ENCODE measurements around the gene ANKIB1.
"Not testable (repeated sequence)": the region's sequence is repeated elsewhere in the genome, so short reads cannot be mapped to it uniquely, and the experiment has no call there.

Gene ANKIB1, protein sequence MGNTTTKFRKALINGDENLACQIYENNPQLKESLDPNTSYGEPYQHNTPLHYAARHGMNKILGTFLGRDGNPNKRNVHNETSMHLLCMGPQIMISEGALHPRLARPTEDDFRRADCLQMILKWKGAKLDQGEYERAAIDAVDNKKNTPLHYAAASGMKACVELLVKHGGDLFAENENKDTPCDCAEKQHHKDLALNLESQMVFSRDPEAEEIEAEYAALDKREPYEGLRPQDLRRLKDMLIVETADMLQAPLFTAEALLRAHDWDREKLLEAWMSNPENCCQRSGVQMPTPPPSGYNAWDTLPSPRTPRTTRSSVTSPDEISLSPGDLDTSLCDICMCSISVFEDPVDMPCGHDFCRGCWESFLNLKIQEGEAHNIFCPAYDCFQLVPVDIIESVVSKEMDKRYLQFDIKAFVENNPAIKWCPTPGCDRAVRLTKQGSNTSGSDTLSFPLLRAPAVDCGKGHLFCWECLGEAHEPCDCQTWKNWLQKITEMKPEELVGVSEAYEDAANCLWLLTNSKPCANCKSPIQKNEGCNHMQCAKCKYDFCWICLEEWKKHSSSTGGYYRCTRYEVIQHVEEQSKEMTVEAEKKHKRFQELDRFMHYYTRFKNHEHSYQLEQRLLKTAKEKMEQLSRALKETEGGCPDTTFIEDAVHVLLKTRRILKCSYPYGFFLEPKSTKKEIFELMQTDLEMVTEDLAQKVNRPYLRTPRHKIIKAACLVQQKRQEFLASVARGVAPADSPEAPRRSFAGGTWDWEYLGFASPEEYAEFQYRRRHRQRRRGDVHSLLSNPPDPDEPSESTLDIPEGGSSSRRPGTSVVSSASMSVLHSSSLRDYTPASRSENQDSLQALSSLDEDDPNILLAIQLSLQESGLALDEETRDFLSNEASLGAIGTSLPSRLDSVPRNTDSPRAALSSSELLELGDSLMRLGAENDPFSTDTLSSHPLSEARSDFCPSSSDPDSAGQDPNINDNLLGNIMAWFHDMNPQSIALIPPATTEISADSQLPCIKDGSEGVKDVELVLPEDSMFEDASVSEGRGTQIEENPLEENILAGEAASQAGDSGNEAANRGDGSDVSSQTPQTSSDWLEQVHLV

DNA sequence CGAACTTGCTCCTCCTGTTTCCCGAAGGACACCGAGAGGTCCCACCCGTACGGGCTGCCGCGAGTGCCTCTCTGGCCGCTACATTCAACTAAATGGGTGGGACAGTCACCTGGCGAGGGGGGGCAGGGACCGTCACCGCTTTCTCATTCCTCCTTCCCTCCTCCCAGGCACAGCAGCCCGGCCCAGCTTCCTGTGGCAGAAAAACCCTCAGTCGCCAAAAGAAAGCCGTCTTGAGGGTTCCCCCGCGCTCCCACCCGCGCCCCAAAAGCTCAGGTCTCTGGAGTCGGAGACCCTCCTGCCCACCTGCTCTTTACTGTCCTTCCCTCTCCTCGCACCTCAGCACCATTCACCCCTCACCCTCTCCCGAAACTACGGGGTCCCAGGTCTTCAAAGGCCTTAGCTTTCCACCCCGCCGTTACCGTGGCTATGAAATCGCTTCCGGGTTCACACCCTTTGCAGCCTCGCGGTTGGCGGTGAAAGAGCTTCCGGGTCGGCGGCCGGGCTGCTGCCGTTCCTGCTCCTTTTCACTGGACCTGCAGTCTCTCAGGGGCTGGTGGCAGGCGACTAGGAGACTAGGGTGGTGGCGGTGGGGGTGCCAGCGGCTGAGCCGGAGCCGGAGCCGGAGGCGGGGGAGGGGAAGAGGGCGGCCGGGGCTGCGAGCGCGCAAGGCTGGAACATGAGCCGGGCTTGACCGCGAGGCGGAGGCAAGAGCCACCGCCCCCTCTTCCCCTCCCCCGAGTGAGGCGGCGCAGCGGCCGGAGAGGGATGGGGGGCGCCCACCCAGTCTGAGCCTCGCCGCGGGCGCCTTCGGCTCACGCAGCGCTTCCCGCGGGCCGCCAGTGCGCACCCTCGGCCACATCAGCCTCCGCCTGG is at the start of gene ANKIB1, which contains the start of gene KRIT1:
Gene ANKIB1, plus strand, starts transcription at position 488 of the 873 bp plus-strand sequence. CDS start 49,005 bp downstream, outside the sequence.
Gene KRIT1, minus strand, starts transcription at position 428 of the 873 bp plus-strand sequence. CDS start 3,779 bp downstream, outside the sequence.
- DNase-seq (ENCODE audit: low read depth), result peak; percentile 80

DNA sequence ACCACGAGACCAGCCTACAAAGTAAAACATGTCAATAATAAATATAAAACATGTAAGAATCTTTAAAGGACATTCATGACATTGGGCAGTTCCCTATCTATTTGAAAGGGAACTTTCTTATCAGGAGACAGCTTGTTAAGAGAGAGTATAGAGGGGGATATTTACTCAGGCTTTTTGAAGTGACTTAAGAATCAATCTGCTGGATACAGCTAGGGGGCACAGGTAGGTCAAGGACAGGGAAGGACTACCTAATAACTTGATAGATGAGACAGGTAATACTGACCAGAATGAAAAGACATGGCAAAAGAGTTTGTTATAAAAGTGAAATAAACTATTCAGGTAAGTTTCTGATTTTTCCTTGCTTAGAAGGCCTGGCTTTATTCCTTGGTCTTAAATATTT is 45.0 kb upstream of the ANKIB1 start:
- no peak for DNase-seq (ENCODE audit: low read depth)

DNA sequence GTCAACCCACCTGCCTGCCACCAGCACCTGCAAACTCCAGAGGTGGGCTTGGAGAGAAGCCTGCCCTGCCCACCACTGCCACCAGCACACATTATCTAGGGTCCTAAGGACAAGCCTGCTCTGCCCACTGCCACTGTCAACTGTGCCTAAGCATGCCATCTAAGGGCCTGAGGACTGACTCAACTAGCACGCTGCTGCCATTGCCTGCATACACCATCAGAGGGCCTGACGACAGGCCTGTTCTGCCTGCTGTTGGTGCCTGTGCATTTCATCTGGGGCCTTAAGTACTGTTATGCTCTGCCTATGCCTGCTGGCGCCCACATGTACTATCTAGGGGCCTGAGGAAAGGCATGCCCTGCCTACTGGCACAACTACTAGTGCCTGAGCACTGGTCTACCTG is 39.8 kb upstream of the ANKIB1 start:
- no peak for DNase-seq (ENCODE audit: low read depth)

GRCh38 chr7:92206672-92207071 is 39.1 kb upstream of the ANKIB1 start:
- no peak for DNase-seq (ENCODE audit: low read depth)

DNA sequence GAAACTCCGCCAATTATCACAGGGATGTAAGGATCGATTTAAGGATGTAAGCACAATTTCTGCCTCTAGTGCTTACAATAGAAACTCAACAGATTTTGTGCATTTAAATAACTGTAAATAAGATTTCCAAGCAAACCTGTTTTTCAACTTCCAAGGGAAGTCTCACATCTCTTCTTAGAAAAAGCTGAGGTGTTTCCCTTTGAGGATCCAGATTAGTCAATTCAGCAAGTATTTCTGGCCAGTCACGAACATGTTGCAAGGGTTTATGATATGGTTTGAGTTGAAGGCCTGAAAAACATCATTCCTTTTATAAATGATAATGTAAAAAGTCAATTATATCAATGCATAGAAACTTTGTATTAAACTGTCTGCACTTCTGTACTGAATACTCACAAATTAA is 24.0 kb upstream of the ANKIB1 start:
- no peak for DNase-seq (ENCODE audit: low read depth)

DNA sequence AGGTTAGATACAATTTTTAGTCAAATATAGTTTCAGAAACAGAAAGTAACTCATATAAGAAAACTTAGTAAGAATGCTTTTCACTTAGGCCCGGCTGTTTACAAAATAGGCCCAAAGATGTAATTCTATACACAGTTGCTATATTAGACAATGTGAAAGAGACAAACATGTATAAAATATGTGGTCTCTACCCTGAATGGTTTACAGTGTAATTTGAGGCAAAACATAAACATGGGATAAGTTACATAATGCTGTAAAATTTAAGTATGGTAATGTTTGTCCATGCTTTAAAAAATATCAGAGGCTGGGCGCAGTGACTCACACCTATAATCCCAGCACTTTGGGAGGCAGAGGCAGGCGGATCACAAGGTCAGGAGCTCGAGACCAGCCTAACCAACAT is 18.8 kb upstream of the ANKIB1 start:
- no peak for DNase-seq (ENCODE audit: low read depth)

DNA sequence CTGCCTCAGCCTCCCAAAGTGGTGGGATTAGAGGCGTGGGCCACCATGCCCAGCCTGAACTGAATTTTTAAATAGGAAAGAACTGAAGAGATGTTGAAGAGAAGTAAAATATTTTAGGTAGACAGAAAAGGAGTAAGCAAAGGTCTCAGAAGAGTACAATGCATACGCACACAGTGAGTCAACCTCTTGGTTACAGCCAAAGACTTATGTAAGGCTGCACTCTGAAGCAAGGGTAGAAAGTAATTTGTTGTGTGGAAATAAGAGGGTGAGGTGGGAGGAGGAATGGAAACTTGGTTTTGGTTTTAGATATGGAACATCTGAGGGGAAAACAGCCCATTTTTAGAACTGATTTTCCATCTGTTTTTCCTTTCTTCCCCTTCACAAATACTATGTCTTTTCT is 17.7 kb upstream of the ANKIB1 start:
- DNase-seq (ENCODE audit: low read depth), result no peak

DNA sequence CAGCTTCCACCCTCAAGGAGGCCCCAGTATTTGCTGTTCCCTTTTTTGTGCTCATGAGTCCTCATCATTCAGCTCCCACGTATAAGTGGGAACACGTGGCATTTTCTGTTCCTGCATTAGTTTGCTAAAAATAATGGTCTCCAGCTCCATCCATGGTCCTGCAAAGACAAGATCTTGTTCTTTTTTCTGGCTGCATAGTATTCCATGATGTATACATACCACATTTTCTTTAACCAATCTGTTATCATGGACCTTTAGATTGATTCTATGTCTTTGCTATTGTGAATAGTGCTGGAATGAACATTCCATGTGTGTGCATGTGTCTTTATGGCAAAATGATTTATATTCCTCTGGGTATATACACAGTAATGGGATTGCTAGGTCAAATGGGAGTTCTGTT is 17.0 kb upstream of the ANKIB1 start:
- no peak for DNase-seq (ENCODE audit: low read depth)

DNA sequence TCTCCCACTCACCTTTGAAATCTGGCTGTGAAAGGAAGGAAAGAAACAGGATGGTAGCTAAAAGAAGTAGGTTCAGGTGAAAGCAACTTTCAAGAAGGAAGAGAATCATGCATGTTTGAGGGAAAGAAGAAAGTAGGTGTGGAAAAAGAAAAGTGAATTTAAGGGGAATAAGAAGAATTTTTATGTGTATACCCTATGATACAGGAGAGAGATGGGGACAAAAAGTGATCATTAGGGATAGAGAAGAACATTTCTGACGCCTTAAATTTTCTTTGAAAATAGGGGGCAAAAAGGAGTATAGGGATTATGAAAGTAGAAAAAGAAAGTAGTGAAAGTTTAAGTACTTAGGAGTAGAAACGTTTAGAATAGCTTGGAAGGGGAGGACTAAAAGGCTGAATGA is 15.2 kb upstream of the ANKIB1 start:
- DNase-seq (ENCODE audit: low read depth), result no peak

GRCh38 chr7:92242972-92243371 is 2.8 kb upstream of the ANKIB1 start:
- no peak for DNase-seq (ENCODE audit: low read depth)

GRCh38 chr7:92244808-92245486 is 827 bp upstream of the ANKIB1 start:
- no peak for DNase-seq (ENCODE audit: low read depth)

DNA sequence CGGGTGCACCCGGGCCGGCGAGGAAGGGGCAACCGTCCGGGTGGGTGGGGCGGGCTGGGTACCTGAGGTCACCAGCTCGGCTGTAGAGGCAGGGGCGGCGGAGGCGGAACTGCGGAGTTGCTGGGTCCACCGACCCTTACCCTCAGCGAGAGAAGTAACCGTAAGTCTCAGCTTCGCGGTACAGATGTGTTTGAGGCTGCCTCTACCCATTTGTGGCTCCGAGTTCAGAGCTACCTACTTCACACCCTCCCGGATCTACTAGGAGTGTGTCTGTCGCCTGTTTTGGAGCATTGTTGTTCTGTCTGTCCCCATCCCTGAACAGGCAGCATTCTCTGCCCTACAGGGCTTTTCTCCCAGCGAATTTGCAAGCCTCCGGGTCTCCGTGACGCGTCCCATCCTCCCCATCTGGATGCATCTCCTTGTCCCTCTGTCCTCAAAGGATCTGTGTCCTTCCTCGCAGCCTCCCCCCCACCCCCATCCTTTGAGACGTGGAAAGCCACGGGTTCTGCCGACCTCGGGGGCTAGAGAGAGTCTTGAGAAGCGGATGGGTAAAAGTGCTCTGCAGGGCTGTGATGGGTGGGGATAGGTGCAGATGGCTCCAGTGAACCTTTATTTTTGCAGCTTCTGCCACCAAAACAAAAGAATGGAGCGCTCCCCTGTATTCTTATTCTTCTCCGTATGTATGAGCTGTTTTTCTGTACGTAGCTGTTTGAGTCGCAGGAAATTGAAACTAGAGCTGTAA is 757 bp downstream of the ANKIB1 start:
- DNase-seq (ENCODE audit: low read depth), result peak; percentile 7

DNA sequence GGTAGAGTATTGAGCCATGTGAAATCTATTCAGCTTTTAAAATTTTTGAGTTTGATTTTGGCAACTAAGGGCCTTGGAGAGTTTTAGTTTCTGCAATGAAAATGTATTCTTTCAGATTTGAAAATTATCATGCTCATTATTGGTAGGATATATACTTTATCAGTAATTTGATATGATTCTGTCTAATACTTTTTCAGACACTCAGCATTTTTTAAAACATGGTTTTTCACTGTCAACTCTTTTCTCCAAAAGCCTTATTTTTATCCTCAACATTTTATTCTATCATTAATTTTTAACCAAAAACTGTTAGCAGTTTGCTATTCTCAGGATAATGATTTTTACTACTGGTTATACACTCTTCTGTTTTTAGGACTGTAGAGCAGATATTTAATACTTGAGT is 4.8 kb downstream of the ANKIB1 start:
- no peak for DNase-seq (ENCODE audit: low read depth)

GRCh38 chr7:92251181-92251580 is 5.4 kb downstream of the ANKIB1 start:
- DNase-seq (ENCODE audit: low read depth), result no peak

GRCh38 chr7:92253251-92253650 is 7.5 kb downstream of the ANKIB1 start:
- no peak for DNase-seq (ENCODE audit: low read depth)

DNA sequence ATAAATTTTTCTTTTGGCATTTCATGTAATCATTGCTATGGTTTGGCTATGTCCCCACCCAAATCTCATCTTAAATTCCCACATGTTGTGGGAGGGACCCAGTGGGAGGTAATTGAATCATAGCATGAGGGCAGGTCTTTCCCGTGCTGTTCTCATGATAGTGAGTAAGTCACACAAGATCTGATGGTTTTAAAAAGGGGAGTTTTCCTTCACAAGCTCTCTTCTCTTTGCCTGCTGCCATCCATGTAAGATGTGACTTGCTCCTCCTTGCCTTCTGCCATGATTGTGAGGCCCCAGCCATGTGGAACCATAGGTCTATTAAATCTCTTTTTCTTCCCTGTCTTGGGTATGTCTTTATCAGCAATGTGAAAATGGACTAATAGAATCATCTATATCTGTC is 9.0 kb downstream of the ANKIB1 start:
- not testable (repeated sequence) for DNase-seq (ENCODE audit: low read depth)

- no peak for DNase-seq (ENCODE audit: low read depth)
Observed at GRCh38 chr7:92255308-92255707, 9.5 kb downstream of the ANKIB1 start.

- no peak for DNase-seq (ENCODE audit: low read depth)
Observed at GRCh38 chr7:92259062-92259461, 13.3 kb downstream of the ANKIB1 start.

GRCh38 chr7:92259610-92260247 is 14.0 kb downstream of the ANKIB1 start:
- DNase-seq (ENCODE audit: low read depth), result no peak

All from activated T-cell treated with anti-CD3 and anti-CD28 coated beads for 48 hours (primary cell).